NCI-H524 treated with DMSO at 0.1 percent for 48 hours (cell line): ENCODE results near the gene CDIPT.
"Not testable (repeated sequence)": the region's sequence is repeated elsewhere in the genome, so short reads cannot be mapped to it uniquely, and the experiment has no call there.

Experiments used
- DNase-seq: peaks from one replicate; lab custom pipeline; 2025; lab: John Stamatoyannopoulos, UW

CDIPT gene

DNA sequence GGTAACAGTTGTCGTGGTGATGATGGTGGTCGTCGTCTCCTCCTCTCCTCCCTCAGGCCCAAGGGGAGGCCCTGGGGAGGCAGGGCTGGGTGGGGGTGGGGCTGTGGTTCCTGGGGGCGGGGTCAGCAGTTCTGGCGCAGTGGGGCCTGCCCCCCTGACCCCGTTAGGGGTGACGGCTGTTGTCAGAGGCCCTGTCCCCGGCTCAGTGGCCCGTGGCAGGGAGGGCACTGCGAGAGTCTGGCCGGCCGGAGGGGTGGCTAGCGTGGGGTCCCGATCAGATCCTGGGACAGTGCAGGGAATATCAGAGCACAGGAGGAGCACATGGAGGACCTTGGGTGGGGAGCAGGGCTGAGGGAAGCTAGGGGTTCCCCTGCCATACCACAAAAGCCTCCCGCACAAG lies 33.8 kb upstream of the CDIPT start:
- DNase-seq, result no peak

DNA sequence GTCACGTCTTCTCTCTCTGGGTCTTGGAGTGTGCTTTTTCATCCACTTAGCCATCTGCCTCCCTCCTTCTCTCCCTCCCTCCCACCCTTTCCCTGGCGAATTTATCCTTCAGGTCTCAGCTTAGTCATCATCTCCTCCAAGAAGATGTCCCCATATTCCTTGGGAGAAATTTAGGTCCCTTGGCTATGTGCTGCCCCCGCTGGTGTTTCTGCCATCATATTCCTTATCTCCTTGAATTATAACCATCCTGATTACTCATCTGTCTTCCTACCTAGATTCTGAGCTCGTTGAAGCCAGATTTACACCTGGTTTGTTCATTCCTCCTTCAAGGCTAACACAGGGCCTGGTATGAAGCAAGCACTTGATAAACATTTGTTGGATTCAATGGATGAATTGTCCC lies 31.3 kb upstream of the CDIPT start:
- no peak for DNase-seq

DNA sequence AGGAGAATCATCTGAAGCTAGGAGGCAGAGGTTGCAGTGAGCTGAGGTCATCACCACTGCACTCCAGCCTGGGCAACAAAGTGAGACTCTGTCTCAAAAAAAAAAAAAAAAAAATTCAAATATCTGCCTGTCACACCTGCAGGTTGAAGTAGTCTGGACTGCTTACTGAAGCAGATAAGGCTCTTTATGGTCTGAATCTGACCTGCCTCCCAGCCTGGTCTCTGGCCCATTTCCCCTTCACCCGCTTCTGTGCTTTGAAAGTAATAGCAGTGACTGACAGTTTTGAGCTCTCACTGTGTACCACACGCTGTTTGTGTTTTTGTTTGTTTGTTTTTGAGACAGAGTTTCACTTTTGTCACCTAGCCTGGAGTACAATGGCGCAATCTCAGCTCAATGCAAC lies 30.5 kb upstream of the CDIPT start:
- no peak for DNase-seq

DNA sequence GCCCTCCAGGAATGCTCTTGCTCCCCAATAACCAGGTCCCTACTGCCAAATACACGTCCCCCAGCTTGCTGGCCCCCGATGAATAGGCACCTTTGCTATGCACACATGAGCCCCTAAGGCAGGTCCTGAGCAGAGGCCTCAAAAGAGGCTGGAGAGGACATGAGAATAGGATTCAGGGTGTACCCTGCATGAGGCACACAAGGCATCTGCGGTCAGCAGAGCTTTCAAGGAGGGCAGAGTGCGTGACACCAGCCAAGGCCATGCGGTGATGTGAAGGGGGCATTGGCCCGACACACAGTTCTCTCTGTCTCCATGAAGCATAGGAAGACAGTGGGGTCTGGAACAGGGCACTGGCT lies 29.4 kb upstream of the CDIPT start:
- DNase-seq, result no peak

DNA sequence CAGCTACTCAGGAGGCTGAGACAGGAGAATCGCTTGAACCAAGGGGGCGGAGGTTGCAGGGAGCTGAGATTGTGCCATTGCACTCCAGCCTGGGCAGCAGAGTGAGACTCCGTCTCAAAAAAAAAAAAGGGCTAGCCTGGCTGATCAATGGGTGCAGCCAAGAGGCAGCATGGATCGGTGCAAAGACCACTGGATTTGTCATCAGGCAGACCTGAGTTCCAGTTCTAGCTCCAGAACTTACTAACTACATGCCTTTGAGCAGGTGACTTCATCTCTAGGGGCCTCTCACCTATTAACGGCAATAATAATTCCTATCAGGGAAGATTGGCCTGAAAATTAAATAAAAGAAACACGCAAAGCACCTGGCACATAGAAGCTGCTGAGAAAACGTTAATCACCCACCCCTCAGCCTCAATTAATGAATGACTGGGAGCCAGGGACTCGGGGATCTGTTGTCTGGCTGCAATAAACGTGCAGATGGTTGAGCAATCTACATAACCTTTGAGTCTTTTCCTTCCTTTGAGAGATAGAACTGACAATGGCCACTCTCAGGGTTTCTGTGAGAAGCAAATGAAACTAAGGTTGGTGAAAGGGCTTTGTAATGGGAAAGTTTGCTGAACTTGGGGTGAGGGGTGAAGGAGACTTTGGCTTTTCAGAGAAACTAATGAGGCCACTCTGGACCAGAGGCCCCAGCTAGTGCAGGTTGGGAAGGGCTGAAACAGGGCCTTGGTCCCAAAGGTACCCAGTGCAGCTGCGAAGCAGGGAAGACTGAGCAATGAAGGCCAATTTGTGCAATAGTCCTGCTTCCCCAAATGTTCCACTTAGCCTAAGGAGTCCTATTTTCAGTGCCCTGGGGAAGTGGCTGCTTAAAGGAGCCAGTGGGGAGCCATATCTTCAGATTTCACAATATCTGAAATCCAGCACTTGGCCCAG lies 28.8 kb upstream of the CDIPT start:
- DNase-seq, result no peak

DNA sequence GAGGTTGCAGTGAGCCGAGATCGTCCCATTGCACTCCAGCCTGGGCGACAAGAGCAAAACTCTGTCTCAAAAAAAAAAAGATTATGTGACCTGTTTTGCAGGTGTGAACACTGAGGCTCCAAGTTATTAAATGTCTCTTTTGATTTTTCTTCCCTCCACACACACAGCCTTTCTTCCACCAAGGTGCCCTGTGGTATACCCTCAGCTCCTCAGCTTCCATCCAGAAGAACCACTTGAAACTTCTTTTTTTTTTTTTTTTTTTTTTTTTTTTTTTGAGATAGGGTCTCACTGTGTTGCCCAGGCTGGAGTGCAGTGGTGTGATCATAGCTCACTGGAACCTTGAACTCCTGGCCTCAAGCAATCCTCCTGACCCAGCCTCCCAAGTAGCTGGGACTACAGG lies 26.3 kb upstream of the CDIPT start:
- not testable (repeated sequence) for DNase-seq

DNA sequence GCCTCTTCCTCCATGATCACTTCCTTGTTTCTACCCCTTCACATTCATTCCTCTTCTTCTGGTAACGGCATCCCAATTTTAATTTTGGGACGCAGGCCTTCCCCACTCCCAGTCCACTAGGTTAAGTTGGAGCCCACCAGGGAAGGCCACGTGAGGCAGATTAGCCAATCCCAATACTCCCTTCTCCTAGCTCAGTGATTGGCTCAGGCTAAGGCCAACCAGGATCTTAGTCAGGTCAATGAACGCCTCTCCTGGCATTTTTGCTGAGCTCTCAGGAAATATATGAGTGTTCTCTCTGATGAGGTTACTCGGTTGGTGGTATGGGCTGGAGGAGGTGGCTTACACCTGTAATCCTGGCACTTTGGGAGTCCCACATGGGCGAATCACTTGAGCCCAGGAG lies 21.0 kb upstream of the CDIPT start:
- DNase-seq, result no peak

DNA sequence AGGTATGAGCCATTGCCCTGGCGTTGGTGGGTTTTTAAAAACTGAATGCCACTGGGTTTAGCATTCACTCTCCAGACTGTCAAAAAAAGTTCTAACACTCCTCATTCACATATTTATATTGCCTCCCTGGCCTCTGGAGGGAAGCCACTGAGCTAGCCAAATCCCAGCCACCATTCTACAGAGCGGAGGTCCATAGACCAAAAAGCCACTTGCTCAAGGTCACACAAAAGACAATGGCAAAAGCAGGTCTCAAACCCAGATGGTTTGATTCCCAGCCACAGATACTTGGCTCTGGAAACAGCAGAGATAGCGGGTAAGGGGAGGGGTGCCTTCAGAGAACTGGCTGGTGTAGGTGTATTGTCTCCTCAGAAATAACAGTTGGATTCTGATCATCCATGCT lies 18.0 kb upstream of the CDIPT start:
- DNase-seq, result no peak

DNA sequence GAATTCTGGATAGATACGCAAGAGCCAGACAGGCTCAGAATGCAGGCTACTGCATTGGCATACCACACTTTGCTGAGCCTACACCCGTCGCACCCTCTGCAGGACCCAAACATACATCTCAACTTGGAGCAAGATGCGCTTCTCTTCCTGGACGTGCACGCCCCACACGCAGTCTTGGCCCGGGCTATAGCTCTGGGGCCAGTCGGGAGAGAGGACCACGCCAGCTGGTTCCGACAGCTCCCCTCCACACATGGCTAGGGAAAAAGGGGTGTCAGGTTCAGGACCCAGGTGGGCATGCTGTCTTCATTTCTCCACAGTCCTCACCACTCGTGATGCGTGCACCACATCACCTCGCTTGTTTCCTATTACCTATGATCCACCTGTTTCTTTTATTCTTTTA lies 15.1 kb upstream of the CDIPT start:
- DNase-seq, result no peak

DNA sequence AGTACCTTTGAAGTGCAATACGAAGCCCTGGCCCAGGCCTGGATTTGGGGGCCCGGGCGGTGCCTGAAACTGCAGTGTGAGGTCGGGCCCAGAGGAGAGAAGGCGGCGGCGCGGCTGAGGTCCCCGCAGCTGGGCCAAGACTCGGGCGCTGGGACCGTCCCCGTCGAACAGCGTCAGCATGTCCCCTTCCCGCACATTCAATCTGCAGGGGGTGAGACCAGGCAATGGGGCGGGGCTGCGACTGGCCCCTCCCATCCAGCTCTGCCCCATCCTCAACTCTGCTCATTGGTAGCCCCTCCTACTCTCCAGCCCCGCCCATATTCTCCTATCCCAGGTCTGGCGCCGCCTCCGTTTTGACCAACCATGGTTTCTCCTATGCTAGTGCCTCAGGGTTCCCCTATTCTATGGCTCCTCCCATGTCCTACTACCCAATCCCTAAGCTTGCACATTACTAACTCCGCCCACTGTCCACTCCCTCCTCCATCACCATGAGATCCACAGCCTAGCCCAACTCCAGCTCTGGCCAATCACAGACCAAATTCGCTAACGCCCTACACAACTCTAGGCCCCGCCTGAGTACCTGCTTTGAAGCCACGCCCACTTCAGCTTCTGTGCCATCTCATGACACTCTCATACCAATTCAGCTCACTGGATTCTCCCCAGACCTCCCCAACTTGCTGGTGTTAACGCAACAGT lies 14.4 kb upstream of the CDIPT start:
- no peak for DNase-seq

DNA sequence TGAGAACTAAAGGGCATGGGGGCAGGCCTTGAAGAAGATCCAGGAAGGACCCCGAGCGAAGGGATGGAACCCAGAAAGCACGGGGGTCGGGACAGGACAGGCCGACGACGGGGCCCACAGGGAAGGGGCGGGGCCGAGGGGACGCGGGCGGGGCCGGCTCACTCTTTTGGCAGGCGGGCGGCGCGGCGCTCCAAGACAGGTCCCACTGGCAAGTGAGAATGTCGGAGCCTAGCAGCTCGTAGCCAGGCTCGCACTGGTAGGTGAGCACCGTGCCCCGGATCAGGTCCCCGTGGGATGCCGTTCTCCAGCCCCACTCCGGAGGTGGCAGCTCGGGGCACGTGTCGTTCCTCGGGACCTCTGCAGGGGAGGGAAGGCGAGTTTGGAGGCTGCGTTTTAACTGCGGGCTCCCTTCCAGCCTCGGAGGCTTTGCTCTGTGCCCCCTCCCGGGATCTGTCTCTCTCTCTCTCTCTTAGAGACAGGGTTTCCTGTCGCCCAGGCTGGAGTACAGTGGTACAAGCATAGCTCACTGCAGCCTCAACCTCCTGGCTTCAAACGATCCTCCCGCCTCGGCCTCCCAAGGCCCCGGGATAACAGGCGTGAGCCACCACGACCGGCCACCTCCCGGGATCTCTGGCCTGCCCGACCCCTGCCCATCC lies 13.7 kb upstream of the CDIPT start:
- DNase-seq, result no peak

DNA sequence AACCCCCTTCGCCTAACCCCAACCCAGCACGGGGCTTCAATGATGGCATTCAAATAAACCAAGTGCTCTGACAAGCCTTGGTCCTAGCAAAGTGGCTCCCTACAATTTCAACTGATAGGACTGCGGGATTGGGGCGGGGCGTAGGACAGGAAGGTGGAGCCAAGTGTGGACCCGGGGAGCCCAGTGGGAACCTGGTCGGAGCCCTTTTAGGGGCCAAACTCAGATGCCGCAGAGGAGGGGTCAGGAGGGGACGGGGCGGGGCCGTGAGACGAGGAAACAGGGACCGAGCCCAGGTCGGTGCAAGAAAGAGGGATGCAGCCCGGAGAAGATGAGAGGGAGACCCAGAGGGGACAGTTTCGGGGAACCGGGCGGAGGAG lies 13.2 kb upstream of the CDIPT start:
- no peak for DNase-seq

DNA sequence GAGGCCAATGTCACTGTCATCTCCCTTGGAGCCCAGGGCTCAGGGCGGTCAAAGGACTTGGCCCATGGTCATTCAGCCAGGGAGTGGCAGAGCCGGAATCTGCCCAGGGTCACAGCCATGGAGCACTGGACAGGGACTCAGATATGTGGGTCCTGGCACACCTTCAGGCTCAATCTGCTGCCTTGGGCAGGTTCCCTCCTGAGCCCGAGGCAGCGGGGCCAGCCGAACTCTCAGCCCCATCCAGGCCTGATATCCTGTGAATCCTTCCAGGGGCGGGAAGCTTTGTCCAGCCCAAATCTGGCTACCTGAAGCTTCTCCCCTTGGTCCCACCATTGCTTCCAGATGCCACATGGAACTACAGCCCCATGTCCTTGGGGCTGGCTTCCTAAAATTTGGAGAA lies 12.2 kb upstream of the CDIPT start:
- DNase-seq, result no peak

DNA sequence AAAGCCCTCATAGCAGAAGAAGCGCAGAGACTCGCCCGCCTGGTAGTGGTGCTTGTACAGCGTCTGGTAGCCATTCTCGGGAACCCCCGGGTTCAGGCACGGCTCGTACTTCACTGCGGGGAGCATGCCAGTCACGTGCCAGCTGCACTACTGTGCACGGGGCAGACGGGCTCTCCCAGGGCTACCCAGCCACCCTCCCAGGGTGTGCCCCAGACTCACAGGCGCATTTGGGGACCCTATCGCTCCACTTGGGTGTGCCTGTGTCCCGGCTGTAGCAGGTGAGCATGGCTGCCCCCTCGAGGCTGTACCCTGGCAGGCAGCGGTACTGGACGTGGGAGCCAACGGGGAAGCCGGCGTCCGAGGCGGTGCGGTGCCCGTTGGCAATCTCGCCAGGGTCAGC lies 10.3 kb upstream of the CDIPT start:
- DNase-seq, result no peak

DNA sequence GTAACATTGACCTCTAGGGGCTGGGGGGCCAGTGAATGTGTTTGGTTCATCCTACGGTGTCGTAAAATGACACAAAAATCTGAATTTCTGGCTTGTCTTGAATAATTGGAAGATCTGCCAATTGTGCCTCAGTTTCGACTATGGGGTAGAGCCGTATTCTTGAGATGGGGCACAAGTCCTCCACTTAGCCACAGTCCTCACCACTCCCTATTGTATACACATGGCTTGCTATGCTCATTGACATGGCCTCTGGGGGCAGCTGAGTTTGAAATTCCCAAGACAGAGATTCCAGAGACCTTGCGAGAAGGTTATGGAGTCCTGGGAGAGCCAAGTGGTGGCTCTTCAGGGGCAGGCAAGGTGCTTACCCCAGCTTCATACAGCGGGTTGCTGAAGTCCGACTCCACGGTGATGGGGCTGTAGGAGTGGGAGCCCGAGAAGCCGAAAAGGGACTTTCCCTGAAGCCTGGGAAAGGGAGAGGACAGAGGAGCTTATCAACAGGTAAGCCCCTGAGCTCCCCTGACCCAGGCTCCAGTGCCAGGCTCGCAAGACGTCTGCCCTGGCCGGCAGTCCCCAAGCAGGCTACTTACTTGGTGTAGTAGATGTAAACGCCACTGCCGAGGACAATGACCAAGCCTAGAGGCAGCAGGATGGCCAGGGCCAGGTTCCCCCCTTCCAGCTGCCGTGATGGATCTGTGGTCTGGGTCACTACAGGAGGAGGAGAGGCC lies 9.0 kb upstream of the CDIPT start:
- DNase-seq, result no peak

DNA sequence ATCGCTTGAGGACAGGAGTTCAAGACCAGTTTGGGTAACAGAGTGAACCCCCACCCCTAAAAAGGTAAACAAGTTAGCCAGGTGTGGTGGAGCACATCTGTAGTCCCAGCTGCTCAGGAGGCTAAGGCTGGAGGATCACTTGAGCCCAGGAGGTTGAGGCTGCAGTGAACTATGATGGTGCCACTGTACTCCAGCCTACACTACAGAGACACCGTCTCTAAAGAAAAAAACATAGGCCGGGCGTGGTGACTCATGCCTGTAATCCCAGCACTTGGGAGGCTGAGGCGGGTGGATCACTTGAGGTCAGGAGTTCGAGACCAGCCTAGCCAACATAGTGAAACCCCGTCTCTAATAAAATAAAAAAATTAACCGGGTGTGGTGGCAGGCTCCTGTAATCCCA lies 6.0 kb upstream of the CDIPT start:
- not testable (repeated sequence) for DNase-seq

DNA sequence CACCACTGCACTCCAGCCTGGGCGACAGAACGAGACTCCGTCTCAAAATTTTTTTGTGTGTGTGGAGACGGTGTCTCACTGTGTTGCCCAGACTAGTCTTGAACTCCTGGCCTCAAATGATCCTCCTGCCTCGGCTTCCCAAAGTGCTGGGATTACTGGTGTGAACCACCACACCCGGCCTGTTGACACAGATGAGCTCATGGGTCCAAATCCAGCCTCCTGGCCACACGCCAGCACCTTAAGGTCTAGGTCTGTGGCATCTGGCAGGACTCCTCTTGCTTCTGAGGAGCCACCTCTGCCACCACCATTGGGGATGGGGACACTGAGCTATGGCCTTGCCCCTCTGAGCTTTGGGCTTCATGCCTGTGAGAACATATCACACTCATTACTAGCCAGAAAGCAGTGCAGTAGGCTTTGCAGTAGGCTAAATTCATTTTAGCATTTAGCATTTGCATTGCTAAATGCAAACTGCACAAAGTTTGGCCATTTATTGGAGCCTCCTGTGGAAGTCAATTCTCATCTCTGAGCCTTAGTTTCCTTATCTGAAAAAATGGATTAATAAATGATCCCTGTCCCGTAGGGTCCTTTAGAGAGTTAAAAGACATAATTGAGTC lies 5.5 kb upstream of the CDIPT start:
- no peak for DNase-seq

DNA sequence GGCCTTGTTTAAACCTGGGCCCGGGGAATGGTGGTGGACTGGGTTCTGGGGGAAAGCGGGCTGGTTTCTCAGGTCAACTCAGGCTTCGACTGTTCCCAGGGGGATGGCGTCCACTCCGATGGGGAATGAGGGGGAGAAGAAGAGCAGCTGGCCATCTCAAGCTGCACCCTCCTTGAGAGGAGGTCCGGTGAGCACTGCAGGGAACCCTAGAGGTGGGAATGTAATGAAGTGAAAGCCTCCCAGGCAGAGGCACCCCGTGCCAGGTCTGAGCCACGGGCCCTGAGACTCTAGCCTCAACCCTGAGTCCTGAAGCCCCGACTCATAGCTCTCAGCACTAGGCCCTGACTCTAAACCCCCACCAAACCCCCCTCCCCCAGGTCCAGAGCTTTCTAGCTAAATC lies 1.2 kb upstream of the CDIPT start:
- DNase-seq, result no peak

DNA sequence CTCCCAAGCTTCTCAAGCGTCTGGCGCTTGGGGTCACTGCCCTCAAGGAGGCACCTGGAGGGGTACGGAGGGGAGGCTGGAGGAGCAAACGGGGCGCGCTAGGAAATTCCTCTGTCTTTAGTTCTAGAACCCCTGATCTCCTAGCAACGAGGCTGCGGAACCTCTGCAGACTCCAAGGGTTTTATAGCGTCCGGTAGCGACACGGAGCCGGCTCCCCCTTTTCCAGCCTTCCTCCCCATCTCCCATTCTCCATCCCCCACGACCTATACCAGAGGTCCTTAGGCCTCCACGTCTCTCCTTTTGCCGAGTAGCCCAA lies 601 bp upstream of the CDIPT start:
- DNase-seq, result no peak

DNA sequence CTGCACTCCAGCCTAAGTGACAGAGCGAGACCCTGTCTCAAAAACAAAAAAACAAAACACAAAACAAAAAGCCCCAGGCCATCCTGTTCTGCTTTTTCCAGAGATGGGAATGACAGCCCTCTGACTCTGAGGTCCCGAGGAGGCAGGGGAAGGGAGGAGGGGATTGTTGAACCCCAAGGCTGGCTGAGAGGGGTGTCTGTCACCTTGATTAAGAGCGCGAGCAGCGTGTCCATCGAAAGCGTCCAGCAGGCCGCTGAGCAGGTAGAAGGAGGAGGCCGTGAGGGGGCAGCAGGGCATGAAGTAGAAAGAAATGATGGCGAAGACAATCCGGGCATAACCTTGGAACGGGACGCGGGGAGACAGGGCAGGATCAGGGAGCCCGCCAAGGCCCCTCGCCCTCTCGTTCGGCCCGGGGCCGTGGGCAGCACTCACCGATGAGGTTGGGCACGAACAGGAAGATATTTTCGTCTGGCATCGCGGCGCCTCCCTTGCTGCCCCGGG lies 593 bp downstream of the CDIPT start:
- no peak for DNase-seq

DNA sequence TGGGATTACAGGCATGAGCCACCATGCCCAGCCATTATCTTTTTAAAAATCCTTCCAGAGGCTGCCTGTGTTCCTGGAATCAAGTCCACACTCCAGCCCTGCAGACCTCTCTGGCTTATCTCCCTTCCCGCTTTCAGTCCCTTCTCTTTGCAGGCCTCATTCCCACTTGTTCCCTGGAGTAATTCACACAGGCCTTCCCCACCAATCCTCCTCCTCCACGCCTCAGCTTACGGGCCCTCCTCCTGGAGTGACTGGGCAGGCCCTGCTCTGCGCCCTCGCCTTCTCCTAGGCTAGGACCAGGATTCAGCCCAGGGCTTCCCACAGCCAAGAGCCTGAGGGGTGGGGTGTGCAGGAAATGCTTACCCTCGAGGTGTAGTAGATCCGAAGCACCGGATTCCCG lies 2.8 kb downstream of the CDIPT start:
- no peak for DNase-seq

DNA sequence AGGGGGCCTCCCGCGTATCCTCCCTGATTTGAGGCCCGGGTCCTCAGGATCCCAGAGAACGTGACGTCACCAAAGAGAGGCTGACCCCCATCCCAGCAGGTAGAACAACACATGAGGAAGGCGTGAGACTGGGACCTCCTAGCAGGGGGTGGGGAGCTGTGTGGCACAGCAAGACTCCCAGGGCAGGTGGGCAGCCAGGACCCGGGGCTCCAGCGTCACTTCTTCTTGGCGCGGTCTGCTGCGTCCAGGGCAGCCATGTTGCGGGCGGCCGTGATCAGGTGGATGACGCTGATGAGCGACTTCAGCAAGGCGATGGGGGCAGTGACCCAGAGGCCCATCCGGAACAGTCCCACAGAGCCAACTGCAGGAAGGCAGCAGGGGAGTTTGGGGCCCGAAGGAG lies 4.1 kb downstream of the CDIPT start:
- no peak for DNase-seq
